SK-N-SH treated with all-trans-retinoic acid at 6 μM for 48 hours (cell line): Measurements from ENCODE around the gene TNFAIP8.

ENCODE experiments used
- ATAC-seq: fragments of 200-7000 bp; cut with Tn5 transposase; 3 replicates; pipeline ENCODE4 v1.9.1; 2020; ENCODE audit warnings: mild to moderate bottlenecking, moderate library complexity
- BACH2 ChIP-seq: fragments of 250-450 bp; sonication (Bioruptor Pico); IDR thresholded peaks from 2 replicates; pipeline ENCODE4 v1.9.0; 2021; ENCODE audit warnings: mild to moderate bottlenecking, borderline replicate concordance
- CREB5 ChIP-seq: fragments of 250-450 bp; sonication (Bioruptor Pico); IDR thresholded peaks from 2 replicates; pipeline ENCODE4 v1.5.1; 2020; ENCODE audit warnings: low read depth, mild to moderate bottlenecking, moderate library complexity
- CSDC2 ChIP-seq: fragments of 250-450 bp; sonication (Bioruptor Pico); IDR thresholded peaks from 2 replicates; pipeline ENCODE4 v1.5.0; 2020; ENCODE audit warnings: mild to moderate bottlenecking, moderate library complexity
- CSRNP3 ChIP-seq: fragments of 250-450 bp; sonication (Bioruptor Pico); IDR thresholded peaks from 2 replicates; pipeline ENCODE4 v1.5.1; 2021; ENCODE audit warnings: mild to moderate bottlenecking, moderate library complexity
- ESRRG ChIP-seq: fragments of 250-450 bp; sonication (Bioruptor Pico); IDR thresholded peaks from 2 replicates; pipeline ENCODE4 v1.6.1; 2021; ENCODE audit warnings: mild to moderate bottlenecking
- GLIS3 ChIP-seq: fragments of 250-450 bp; sonication (Bioruptor Pico); IDR thresholded peaks from 2 replicates; pipeline ENCODE4 v1.5.0; 2020; ENCODE audit warnings: mild to moderate bottlenecking, moderate library complexity
- ISL1 ChIP-seq: fragments of 250-450 bp; sonication (Bioruptor Pico); IDR thresholded peaks from 2 replicates; pipeline ENCODE4 v2.1.2; 2022; ENCODE audit warnings: mild to moderate bottlenecking, moderate library complexity
- OSR1 ChIP-seq: fragments of 250-450 bp; sonication (Bioruptor Pico); IDR thresholded peaks from 2 replicates; pipeline ENCODE4 v1.8.0; 2022; ENCODE audit warnings: moderate library complexity, mild to moderate bottlenecking, inconsistent platforms
- PATZ1 ChIP-seq: fragments of 250-450 bp; sonication (Bioruptor Pico); IDR thresholded peaks from 2 replicates; pipeline ENCODE4 v1.8.0; 2020; ENCODE audit warnings: mild to moderate bottlenecking, moderate library complexity, borderline replicate concordance
- POU6F1 ChIP-seq: fragments of 250-450 bp; sonication (Bioruptor Pico); IDR thresholded peaks from 2 replicates; pipeline ENCODE4 v1.8.0; 2021; ENCODE audit warnings: low read depth, mild to moderate bottlenecking, moderate library complexity, borderline replicate concordance
- PPARA ChIP-seq: fragments of 250-450 bp; sonication (Bioruptor Pico); IDR thresholded peaks from 2 replicates; pipeline ENCODE4 v1.5.0; 2020; ENCODE audit warnings: mild to moderate bottlenecking, borderline replicate concordance
- RARB ChIP-seq: fragments of 250-450 bp; sonication (Bioruptor Pico); IDR thresholded peaks from 2 replicates; pipeline ENCODE4 v1.8.0; 2021; ENCODE audit warnings: mild to moderate bottlenecking, moderate library complexity
- SNAI2 ChIP-seq: fragments of 250-450 bp; sonication (Bioruptor Pico); IDR thresholded peaks from 2 replicates; pipeline ENCODE4 v1.5.0; 2020; ENCODE audit warnings: mild to moderate bottlenecking, moderate library complexity
- TCF4 ChIP-seq: fragments of 250-450 bp; sonication (Bioruptor Pico); IDR thresholded peaks from 2 replicates; pipeline ENCODE4 v1.8.0; 2021; ENCODE audit warnings: mild to moderate bottlenecking, moderate library complexity, borderline replicate concordance
- TOX ChIP-seq: fragments of 250-450 bp; sonication (Bioruptor Pico); IDR thresholded peaks from 2 replicates; pipeline ENCODE4 v1.8.0; 2021; ENCODE audit warnings: mild to moderate bottlenecking, moderate library complexity, borderline replicate concordance
- ZC3H10 ChIP-seq: fragments of 250-450 bp; sonication (Bioruptor Pico); IDR thresholded peaks from 2 replicates; pipeline ENCODE4 v1.5.1; 2021; ENCODE audit warnings: mild to moderate bottlenecking, moderate library complexity
- ZFP3 ChIP-seq: fragments of 250-450 bp; sonication (Bioruptor Pico); IDR thresholded peaks from 2 replicates; pipeline ENCODE4 v1.5.0; 2020; ENCODE audit warnings: mild to moderate bottlenecking, moderate library complexity
- ZFP30 ChIP-seq: fragments of 450-650 bp; formaldehyde crosslinking; IDR thresholded peaks from 2 replicates; pipeline ENCODE4 v1.5.0; 2022; ENCODE audit warnings: mild to moderate bottlenecking, moderate library complexity
- ZNF565 ChIP-seq: fragments of 450-650 bp; formaldehyde crosslinking; conservative IDR thresholded peaks from 2 replicates; pipeline ENCODE4 v1.5.0; 2020; ENCODE audit warnings: low read depth, mild to moderate bottlenecking, moderate library complexity
- ZNF70 ChIP-seq: fragments of 450-650 bp; formaldehyde crosslinking; IDR thresholded peaks from 2 replicates; pipeline ENCODE4 v1.5.0; 2020; ENCODE audit warnings: mild to moderate bottlenecking, moderate library complexity
- ZNF8 ChIP-seq: fragments of 450-650 bp; formaldehyde crosslinking; IDR thresholded peaks from 2 replicates; pipeline ENCODE4 v1.5.0; 2020; ENCODE audit warnings: mild to moderate bottlenecking, moderate library complexity

Gene TNFAIP8

GRCh38 chr5:119332208-119332607, 23.6 kb upstream of the TNFAIP8 start:
- no peak for ATAC-seq
- TF ChIP-seq CSRNP3 (no peak), SNAI2 (no peak), CSDC2 (no peak), TCF4 (no peak), ESRRG (CRISPR knock-in tag) (no peak), ZNF565 (CRISPR knock-in tag) (no peak), GLIS3 (CRISPR knock-in tag) (no peak), ZFP3 (CRISPR knock-in tag) (no peak), RARB (CRISPR knock-in tag) (no peak), PATZ1 (no peak), PPARA (no peak), OSR1 (CRISPR knock-in tag) (no peak), BACH2 (CRISPR knock-in tag) (no peak), ISL1 (CRISPR knock-in tag) (no peak)
- TF ChIP-seq, all 23 proteins: peak for 0

- no peak for ATAC-seq
- TF ChIP-seq ESRRG (CRISPR knock-in tag) (no peak), ISL1 (CRISPR knock-in tag) (no peak), PPARA (no peak), ZFP3 (CRISPR knock-in tag) (no peak), SNAI2 (no peak), CSRNP3 (no peak), PATZ1 (no peak), TOX (CRISPR knock-in tag) (no peak), ZFP30 (no peak), RARB (CRISPR knock-in tag) (no peak), BACH2 (CRISPR knock-in tag) (no peak), ZC3H10 (CRISPR knock-in tag) (no peak), TCF4 (no peak), OSR1 (CRISPR knock-in tag) (no peak)
Measured at GRCh38 chr5:119332978-119333401, 22.8 kb upstream of the TNFAIP8 start.

GRCh38 chr5:119333421-119333851, 22.4 kb upstream of the TNFAIP8 start:
- ATAC-seq = no peak
- TF ChIP-seq ISL1 (CRISPR knock-in tag) = no peak
- no peak for TF ChIP-seq ESRRG (CRISPR knock-in tag)
- no peak for TF ChIP-seq CREB5
- TF ChIP-seq TOX (CRISPR knock-in tag) = no peak
- TF ChIP-seq ZNF565 (CRISPR knock-in tag) = no peak
- TF ChIP-seq ZNF8 (CRISPR knock-in tag) = no peak
- no peak for TF ChIP-seq GLIS3 (CRISPR knock-in tag)
- no peak for TF ChIP-seq ZNF70 (CRISPR knock-in tag)
- TF ChIP-seq POU6F1 (CRISPR knock-in tag) = no peak
- TF ChIP-seq RARB (CRISPR knock-in tag) = no peak
- TF ChIP-seq ZFP3 (CRISPR knock-in tag) = no peak
- no peak for TF ChIP-seq CSRNP3
